Epithelial cell of esophagus (primary cell): ENCODE data around the gene KIF5B.

Experiments used
- DNase-seq: peaks from one replicate; pipeline ENCODE4 v3.0.0; 2010; ENCODE audit warnings: low read depth
- H3K4me3 ChIP-seq: 2 replicates; pipeline ENCODE4 v1.5.1; 2011; ENCODE audit warnings: mild to moderate bottlenecking, low read length, control low read depth
- TF ChIP-seq, protein P1 (sequence below): IDR thresholded peaks from 2 replicates; pipeline ENCODE4 v1.5.1; 2011; ENCODE audit warnings: low read depth, mild to moderate bottlenecking, low read length, control low read depth, inconsistent platforms; ENCODE audit not compliant: insufficient read depth; ENCODE audit errors: missing control alignments

KIF5B gene

DNA sequence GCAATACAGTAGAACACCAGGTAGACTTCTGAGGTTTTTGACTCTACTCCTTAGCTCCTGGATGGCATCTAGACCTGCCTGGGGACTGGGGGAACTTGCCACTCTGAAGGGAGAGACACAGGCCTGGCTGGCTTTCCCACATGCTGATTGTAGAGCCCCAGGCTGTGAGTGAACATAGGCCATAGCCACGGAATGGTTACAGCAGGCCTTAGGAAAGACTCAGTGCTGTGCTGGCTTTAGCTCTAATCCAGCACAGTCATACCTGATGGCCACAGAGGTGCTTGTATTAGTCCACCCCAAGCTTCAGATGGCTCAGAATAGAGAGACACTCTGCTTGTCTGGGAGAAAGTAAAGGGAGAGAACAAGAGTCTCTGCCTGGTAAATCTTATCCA lies 92.6 kb downstream of the KIF5B start:
- DNase-seq = peak; percentile 52
- H3K4me3 ChIP-seq = no peak overlapping the region

DNA sequence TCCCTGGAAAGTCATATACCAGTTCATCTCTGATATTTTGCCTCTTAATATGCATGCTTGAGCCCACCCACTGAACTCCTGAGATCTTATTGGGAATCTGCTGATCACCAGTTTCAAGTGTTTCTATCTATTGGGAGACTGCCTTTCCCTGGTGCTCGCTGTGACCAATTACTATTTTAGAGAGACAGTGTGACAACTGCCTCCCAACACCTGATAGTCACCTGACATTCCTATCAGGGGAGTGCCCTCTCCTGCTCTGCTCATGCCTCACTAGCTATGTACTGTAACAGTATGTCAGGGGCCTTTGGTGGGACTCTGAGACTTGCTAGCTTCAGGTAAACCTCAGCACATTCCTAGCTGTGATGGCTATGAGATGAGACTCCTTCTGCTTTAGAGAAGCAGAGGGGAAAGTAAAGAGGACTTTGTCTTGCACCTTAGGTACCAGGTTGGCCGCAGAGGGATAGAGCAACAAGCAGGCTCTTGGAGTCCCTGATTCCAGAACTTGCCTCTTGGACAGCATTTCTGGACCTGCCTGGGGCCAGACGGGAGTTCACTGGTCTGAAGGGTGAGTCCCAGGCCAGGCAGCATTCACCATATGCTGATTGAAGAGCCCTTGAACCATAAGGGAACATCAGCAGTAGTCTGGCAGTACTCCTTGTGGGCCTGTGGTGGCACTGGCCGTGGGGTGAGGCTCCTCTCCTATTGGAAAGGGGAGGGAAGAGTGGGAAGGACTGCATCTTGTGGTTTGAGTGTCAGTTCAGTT lies 93.2 kb downstream of the KIF5B start:
- DNase-seq = peak; percentile 18

More for the DNA sequence above, 92.6 kb downstream of the KIF5B start:
- TF ChIP-seq, protein P1, sequence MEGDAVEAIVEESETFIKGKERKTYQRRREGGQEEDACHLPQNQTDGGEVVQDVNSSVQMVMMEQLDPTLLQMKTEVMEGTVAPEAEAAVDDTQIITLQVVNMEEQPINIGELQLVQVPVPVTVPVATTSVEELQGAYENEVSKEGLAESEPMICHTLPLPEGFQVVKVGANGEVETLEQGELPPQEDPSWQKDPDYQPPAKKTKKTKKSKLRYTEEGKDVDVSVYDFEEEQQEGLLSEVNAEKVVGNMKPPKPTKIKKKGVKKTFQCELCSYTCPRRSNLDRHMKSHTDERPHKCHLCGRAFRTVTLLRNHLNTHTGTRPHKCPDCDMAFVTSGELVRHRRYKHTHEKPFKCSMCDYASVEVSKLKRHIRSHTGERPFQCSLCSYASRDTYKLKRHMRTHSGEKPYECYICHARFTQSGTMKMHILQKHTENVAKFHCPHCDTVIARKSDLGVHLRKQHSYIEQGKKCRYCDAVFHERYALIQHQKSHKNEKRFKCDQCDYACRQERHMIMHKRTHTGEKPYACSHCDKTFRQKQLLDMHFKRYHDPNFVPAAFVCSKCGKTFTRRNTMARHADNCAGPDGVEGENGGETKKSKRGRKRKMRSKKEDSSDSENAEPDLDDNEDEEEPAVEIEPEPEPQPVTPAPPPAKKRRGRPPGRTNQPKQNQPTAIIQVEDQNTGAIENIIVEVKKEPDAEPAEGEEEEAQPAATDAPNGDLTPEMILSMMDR = no peak

DNA sequence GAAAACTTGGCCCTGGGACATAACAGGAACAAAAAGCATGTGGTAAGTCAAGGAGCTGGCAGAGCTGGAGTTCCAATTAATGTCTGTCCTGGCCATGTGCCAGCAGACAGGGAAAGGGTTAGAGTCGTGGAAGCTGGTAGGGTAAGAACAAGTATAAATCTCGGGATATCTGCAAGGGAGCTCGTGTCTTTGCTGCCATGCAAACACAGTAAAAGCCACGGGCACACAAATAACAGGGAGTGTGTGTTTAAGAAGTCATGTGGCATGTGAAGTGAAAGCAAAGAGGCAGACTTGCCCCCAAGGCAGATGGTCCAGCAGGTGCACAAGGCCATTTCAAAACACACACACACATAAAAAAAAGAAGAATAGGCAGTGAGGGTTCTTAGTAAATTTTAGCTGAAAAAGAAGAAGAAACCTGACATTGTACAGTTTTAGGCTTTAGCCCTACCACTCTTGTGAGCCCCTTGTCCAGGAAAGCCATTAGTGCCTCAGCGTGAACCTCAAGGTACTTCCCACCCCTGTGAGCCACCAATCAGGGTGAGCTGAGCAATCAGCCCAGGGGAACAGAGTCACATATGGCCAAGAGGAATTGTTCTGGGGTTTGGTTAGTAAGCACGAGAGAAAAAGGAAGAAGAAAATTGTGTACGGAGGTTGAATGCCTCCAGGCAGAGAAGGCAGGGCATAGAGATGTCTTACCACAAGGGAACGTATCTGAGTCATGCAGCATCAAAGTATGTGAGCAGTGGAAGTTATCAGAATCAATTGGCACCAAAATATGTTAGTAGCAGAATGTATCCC lies 94.7 kb downstream of the KIF5B start:
- H3K4me3 ChIP-seq = no peak overlapping the region
- peak; percentile 93 for DNase-seq

More for the DNA sequence above, 93.2 kb downstream of the KIF5B start:
- H3K4me3 ChIP-seq = no peak overlapping the region
- TF ChIP-seq, protein P1 = no peak

DNA sequence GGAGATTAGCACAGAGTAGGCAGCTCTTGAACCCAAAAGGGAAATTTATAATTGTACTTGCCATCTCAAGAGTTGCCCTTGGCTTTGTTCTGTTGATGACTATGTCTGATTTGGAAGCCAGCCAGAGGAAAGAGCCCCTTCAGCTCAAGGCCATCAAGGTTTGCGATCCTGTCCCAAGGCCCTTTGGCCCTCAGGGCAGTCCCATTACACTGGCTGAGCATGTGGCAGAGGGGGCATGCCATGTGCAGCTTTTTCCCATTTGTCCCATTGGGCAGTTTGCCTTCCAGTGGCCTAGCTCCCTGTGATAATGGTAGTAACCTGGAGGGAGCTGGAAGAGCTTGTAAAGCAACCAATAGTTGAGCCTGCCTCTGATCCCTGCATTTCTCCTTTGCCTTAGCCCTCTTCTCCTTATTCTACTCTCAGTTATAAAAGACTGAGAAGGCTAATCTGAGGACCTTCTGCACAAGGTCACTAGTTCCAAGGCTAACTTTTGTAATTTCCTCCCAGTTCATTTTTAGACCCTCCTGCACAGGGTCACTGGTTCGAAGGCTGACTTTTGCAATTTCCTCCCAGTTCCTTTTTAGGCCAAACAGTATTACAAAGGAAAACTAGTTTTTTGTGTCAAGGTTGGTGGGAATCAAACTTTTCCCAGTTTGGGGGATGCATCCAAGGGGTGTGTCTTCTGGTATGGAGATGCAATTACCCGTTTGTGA lies 96.6 kb downstream of the KIF5B start:
- H3K4me3 ChIP-seq = no peak overlapping the region
- TF ChIP-seq, protein P1 = no peak
- no peak for DNase-seq

More for the DNA sequence above, 94.7 kb downstream of the KIF5B start:
- TF ChIP-seq, protein P1 = no peak
